HG02571 (cell line): ENCODE data around the gene JAGN1.
"Not testable (repeated sequence)": the region's sequence is repeated elsewhere in the genome, so short reads cannot be mapped to it uniquely, and the experiment has no call there.

Experiments
- ATAC-seq: cut with Tn5 transposase; IDR thresholded peaks from one replicate; pipeline ENCODE4 v1.9.1; 2021; ENCODE audit warnings: mild to moderate bottlenecking, moderate library complexity; ENCODE audit not compliant: unreplicated experiment

Gene JAGN1

DNA sequence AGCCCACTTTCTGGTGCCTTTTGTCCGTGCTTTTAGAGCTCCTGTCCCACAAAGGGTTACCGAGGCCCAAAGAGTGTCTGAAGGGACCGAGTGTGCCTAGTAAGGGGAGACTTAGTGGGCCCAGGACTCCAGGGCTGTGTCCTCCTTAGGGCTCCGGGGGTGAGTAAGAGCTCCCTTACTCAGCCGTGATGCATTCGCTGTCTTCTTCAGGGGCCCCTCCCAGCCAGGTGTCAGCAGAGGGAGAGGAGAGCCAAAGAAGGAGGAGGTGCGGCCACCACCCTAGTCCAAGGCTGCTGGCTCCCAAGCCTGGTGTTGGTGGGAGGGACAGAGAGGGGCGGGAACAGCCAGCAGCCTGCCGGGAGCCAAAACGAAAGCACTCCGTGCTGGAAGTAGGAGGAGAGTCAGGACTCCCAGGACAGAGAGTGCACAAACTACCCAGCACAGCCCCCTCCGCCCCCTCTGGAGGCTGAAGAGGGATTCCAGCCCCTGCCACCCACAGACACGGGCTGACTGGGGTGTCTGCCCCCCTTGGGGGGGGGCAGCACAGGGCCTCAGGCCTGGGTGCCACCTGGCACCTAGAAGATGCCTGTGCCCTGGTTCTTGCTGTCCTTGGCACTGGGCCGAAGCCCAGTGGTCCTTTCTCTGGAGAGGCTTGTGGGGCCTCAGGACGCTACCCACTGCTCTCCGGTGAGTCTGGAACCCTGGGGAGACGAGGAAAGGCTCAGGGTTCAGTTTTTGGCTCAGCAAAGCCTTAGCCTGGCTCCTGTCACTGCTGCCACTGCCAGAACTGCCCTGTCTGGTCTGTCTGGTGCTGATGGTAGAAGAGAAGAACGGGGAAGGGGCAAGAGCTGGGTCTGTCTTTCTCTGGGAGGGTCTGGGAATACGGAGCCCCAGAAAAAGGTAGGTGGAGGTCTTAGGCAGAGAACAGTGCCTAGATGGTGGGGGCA, 26.6 kb downstream of the JAGN1 start, which contains the start of gene IL17RC:
IL17RC (plus strand) TSS at position 365 of the 947 bp plus-strand sequence; CDS start at position 583, 218 bp downstream.
- no peak for ATAC-seq

DNA sequence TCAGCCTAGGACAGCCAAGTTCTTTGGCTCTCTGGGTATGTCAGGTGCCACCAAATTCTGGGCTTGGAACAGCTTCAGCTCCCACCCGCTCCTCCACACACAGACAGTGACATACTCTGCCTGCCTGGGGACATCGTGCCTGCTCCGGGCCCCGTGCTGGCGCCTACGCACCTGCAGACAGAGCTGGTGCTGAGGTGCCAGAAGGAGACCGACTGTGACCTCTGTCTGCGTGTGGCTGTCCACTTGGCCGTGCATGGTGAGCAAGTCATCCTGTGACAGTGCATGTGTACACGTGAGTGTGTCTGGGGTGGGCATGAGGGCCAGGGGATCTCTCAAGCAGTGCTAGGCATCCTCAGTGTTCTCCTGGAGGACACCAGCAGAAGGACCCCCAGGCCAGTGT, 27.4 kb downstream of the JAGN1 start:
- no peak for ATAC-seq

DNA sequence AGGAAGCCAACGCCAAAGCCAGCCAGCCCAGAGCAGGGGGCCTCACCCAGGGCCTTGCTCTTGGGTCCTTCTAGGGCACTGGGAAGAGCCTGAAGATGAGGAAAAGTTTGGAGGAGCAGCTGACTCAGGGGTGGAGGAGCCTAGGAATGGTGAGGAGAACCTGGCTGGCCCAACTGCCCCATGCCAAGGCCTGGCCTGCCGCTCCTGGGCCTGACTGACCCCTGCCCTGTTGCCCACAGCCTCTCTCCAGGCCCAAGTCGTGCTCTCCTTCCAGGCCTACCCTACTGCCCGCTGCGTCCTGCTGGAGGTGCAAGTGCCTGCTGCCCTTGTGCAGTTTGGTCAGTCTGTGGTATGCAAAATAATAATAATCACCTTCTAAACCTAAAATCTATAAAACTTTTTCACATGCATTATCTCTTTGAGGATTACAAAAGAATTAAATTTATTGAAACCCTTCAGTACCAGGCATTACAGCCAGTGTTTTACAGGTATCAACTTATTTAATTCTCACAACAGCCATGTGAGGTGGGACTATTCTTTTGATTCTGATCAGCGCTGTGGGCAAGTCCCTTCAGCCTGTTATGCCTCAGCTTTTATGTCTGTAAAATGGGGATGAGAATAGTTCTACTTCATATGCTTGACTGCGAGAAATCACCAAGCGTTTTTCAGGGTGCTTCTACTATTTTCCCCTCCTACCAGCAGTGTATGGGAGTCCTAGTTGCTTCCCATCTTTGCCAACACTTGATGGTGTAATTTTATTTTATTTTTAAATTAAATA, 28.0 kb downstream of the JAGN1 start:
- ATAC-seq: no peak

DNA sequence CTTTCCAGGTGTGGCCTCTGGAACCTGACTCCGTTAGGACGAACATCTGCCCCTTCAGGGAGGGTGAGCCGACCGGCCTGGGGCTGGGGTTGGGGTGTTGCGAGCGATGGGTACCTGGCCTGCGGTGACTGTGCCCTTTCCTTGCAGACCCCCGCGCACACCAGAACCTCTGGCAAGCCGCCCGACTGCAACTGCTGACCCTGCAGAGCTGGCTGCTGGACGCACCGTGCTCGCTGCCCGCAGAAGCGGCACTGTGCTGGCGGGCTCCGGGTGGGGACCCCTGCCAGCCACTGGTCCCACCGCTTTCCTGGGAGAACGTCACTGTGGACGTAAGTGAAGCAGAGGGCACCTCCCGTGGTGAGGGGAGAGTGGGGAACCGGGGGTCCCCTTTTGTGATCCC, 37.7 kb downstream of the JAGN1 start:
- ATAC-seq: no peak

DNA sequence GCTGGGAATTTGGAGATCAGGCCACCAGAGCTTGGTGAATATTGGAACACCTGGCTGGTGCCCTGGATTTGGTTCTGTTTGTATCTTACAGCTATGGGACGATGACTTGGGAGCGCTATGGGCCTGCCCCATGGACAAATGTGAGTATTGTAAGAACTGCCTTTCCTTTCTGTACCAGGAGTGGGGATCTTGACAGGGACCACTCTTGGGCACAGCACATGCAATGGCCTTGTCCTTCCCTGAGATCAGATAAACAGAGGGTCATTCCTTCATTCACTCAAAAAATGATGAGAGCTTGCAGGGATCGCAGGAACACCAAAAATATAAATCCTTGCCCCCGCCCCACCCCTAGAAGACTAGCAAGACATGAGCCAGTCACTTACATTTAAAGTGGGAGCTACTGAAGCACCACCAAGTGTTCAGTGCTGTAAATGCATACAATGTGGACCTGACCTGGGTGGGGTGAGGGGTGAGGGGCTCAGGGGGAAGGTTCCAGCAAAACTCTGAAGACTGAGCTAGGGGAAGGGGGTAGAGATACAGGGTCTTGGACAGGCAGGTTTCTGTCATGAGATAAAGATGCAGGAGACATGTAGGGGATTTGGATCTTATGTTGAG, 40.5 kb downstream of the JAGN1 start:
- ATAC-seq: no peak

DNA sequence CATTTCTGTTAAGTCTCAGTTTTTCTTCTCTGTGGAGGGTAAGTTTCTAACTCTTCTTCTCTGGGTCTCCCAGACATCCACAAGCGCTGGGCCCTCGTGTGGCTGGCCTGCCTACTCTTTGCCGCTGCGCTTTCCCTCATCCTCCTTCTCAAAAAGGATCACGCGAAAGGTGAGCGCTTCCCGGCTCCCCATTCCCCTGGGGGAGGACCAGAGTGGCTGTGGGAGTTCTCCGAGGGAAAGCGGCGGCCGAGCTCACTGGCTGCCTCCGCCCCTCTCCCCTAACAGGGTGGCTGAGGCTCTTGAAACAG, 42.1 kb downstream of the JAGN1 start:
- ATAC-seq: no peak

DNA sequence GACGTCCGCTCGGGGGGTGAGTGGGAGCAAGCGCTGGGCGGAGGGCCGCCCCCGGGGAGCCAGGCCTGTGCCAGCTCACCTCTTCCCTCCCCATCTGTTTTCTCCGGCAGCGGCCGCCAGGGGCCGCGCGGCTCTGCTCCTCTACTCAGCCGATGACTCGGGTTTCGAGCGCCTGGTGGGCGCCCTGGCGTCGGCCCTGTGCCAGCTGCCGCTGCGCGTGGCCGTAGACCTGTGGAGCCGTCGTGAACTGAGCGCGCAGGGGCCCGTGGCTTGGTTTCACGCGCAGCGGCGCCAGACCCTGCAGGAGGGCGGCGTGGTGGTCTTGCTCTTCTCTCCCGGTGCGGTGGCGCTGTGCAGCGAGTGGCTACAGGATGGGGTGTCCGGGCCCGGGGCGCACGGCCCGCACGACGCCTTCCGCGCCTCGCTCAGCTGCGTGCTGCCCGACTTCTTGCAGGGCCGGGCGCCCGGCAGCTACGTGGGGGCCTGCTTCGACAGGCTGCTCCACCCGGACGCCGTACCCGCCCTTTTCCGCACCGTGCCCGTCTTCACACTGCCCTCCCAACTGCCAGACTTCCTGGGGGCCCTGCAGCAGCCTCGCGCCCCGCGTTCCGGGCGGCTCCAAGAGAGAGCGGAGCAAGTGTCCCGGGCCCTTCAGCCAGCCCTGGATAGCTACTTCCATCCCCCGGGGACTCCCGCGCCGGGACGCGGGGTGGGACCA, 42.6 kb downstream of the JAGN1 start:
- peak; percentile 59 for ATAC-seq

DNA sequence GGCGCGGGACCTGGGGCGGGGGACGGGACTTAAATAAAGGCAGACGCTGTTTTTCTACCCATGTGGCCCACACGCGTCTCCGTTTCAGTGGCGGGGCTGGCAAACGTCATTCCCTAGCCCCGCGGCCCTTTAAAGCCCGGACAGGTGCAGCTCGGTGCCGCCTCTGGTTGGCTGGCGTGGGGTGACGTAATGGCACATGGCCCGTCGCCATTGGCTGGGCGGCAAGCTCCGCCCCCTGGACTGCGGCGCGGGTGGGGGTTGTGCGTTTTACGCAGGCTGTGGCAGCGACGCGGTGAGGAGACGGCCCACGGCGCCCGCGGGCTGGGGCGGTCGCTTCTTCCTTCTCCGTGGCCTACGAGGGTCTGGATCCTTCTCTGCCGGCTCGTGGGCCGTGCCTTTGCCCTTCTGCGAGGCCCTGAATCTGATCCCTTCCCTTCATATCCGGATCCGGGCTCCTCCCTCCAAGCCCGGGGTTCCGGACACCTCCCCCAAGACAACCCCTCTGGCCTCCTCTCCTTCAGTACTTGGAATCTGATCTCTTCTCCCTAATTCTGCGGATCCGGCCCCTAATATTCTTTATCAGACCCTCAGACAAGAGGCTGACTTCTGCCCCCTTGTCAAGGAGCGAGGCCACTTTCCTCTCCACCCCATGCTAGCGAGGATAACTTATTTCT, 43.3 kb downstream of the JAGN1 start, which contains the start of gene CRELD1:
CRELD1 (plus strand) TSS at position 274 of the 674 bp plus-strand sequence. CDS start 605 bp downstream, outside the sequence.
- peak; percentile 86 for ATAC-seq

DNA sequence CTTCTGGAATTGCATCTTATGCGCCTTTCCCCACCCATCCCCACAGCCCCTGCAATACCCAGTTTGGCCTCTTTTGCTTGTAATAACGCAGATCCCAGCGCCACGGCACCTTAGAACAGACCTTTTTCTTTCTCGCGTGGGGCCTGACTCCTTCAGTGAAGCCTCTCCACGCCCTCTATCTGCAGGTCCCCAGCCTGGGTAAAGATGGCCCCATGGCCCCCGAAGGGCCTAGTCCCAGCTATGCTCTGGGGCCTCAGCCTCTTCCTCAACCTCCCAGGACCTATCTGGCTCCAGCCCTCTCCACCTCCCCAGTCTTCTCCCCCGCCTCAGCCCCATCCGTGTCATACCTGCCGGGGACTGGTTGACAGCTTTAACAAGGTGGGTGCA, 43.8 kb downstream of the JAGN1 start:
- ATAC-seq: no peak

DNA sequence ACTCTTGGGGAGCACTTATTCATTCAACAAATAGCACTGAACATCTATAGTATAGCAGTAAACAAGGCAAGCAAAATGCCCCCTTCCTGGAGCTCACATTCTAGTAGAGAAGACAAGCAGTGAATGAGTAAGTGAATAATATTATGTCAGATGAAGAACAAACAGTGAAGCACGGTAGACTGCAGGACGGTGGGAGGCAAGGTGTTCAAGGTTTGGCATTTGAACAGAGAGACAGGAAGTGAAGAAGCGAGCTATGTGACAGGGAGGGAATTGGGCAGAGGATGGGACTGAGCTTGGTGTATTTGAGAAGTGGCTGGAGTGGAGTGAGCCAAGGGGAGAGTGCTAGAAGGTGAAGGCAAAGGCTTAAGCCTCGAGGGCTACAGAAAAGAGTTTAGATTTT, 44.6 kb downstream of the JAGN1 start:
- no peak for ATAC-seq

DNA sequence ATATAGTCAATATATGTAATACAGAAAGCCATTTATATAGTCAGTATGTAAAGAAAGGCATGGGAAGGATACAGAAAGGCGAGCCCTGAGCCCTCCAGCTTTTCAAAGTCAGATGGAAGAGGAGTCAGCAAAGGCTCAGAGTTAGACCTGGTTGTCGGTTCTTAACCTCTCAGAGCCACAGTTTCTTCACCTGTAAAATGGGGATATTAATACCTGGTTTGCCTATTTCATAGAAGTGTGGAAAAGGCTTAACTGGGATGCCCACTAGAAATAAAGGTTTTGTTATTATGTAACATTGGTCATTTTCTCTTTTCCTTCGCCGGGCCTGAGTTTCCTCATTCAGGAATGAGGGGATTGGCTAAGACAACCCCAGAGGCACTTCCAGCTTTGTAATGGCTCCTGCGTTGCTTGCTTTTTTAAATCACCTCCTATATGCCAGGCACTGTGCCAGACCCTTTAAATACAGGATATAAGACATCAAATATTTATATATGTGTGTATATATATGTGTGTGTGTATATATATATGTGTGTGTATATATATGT, 45.6 kb downstream of the JAGN1 start:
- no peak for ATAC-seq

DNA sequence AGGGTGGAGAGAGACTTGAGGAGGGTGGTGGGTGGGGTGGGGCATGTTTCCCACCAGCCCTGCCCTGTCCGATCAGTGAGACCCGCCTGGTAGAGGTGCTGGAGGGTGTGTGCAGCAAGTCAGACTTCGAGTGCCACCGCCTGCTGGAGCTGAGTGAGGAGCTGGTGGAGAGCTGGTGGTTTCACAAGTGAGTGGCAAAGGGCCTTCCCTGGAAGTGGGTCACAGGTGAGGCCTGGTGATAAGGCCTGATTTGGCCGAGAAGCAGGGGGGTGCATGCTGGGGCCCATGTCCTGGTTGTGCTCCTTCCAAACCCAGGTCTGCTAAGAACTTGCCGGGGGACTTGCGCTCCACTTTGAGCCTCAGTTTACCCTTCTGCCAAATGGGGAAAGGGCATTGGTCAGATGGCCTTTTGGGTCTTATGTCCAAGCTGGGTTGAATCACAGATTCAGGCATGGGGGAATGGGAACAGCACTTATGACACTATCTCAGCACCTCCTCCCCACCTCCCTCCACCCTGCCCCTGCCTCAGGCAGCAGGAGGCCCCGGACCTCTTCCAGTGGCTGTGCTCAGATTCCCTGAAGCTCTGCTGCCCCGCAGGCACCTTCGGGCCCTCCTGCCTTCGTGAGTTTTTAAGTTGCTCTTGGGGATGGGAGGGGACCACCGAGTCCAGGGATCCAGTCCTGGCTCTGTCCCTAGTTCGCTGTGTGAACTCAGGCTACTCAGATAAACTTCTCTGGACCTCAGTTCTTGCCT, 47.3 kb downstream of the JAGN1 start:
- ATAC-seq: no peak

DNA sequence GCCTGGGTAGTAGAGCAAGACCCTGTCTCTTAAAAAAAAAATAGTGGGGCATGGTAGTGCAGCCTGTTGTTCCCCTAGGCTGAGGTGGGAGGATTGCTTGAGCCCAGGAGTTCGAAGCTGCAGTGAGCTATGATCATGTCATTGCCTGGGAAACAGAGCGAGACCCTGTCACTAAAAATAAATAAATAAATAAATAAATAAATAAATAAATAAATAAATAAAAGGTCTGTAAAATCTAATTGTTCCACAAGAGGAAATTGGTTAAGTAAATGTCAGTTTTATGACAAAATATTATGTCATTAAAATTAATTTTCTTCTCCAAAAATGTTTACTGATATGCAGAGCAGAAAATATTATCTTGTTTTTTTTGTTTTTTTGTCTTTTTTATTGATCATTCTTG, 48.6 kb downstream of the JAGN1 start:
- ATAC-seq: no peak

DNA sequence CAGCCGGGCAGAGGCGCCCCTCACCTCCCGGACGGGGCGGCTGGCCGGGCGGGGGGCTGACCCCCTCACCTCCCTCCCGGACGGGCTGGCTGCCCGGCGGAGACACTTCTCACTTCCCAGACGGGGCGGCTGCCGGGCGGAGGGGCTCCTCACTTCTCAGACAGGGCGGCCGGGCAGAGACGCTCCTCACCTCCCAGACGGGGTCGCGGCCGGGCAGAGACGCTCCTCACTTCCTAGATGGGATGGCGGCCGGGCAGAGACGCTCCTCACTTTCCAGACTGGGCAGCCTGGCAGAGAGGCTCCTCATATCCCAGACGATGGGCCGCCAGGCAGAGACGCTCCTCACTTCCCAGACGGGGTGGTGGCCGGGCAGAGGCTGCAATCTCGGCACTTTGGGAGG, 49.5 kb downstream of the JAGN1 start:
- ATAC-seq: not testable (repeated sequence)

DNA sequence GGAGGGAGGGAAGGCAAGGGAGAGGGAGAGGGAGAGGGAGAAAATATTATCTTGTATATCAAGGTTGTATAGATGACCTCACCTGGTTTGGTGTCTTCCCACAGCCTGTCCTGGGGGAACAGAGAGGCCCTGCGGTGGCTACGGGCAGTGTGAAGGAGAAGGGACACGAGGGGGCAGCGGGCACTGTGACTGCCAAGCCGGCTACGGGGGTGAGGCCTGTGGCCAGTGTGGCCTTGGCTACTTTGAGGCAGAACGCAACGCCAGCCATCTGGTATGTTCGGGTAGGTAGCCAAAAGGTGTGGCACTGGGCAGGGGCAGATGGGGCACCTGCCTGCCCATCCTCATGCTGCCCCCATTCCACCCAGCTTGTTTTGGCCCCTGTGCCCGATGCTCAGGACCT, 50.3 kb downstream of the JAGN1 start:
- ATAC-seq: no peak

DNA sequence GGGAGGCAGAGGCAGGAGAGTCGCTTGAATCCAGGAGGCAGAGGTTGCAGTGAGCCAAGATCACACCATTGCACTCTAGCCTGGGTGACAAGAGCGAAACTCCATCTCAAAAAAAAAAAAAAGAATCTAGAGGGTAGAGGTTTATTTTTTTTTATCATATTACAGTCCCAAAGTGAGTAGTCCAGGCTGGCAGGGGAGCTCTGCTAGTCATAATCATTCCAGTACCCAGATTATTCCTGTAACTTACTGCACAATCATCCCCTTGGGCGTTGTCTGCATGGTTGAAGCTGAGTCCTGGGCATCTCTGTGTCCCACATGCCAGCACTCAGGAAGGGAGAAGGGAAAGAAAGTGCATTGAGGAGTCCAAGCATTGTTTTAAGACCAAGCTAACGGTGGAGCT, 51.8 kb downstream of the JAGN1 start:
- no peak for ATAC-seq

DNA sequence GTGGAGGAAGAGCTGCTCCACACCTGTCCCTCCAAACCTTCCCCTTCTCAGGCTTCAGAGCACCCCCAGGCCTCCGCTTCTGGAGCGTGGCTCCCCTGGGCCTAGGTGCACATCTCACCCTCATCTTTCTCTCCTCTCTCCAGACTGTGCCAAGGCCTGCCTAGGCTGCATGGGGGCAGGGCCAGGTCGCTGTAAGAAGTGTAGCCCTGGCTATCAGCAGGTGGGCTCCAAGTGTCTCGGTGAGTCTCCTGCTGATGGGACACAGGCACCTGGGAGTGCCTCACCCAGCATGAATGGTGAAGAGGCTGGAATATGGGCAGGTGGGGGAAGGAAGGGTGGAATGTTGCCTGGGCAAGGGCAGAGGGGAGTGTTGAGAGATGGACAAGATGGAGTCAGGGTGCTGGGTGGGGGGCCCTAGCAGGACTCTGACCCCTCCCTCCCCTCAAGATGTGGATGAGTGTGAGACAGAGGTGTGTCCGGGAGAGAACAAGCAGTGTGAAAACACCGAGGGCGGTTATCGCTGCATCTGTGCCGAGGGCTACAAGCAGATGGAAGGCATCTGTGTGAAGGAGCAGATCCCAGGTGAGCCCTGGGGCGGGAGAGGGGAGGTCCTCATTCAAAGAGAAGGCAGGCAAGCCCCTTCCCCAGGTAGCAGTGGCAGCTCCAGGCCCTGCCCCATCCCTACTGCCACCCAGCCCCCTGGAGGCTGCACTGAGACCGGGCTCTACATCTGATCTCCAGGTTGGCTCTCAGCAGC, 52.7 kb downstream of the JAGN1 start:
- ATAC-seq: no peak
